BJ (cell line): Measurements from ENCODE around the gene SLC26A8. TPM values are rescaled to one million over a fixed set of nuclear protein-coding genes. Genes with fewer than 3 reads are reported as not detected.
"Not testable (repeated sequence)": the region's sequence is repeated elsewhere in the genome, so short reads cannot be mapped to it uniquely, and the experiment has no call there.

Experiments used
- CTCF ChIA-PET: fragments of 350-600 bp; formaldehyde crosslinking; extraction: SDS; loops from one replicate; lab custom pipeline; 2021; ENCODE audit warnings: antibody characterized with exemption, inconsistent platforms; lab: Yijun Ruan, JAX
- POLR2A ChIA-PET: fragments of 300-600 bp; sonication (Branson Sonifier 250); formaldehyde crosslinking; extraction: SDS; loops from one replicate; lab custom pipeline; 2021; ENCODE audit warnings: antibody characterized with exemption; lab: Charles Lee
- DNase-seq: peaks from one replicate; pipeline ENCODE4 v3.0.0-alpha.2; 2011; ENCODE audit warnings: low read depth
- H3K27me3 ChIP-seq: 2 replicates; pipeline ENCODE4 v1.6.0; 2011; ENCODE audit warnings: low read length; ENCODE audit not compliant: control insufficient read depth, insufficient read depth
- H3K36me3 ChIP-seq: 2 replicates; pipeline ENCODE4 v1.5.1; 2011; ENCODE audit warnings: low read length; ENCODE audit not compliant: control insufficient read depth, insufficient read depth
- H3K4me3 ChIP-seq: 2 replicates; pipeline ENCODE4 v1.5.1; 2011; ENCODE audit warnings: low read depth, mild to moderate bottlenecking, control low read depth, low read length
- polyA plus RNA-seq: library from polyadenylated mRNA; depleted of rRNA; stranded (reverse); fragments of >200 nt; gene quantifications from 2 replicates; pipeline ENCODE4 v1.2.3, GENCODE V29; 2011
- TF ChIP-seq, protein P1 (sequence below): IDR thresholded peaks from 2 replicates; pipeline ENCODE4 v1.5.1; 2011; ENCODE audit warnings: low read depth, mild to moderate bottlenecking, control low read depth, inconsistent platforms, low read length, moderate library complexity; ENCODE audit not compliant: insufficient read depth

The SLC26A8 gene
- polyA plus RNA-seq, 1 experiment: not detected

DNA sequence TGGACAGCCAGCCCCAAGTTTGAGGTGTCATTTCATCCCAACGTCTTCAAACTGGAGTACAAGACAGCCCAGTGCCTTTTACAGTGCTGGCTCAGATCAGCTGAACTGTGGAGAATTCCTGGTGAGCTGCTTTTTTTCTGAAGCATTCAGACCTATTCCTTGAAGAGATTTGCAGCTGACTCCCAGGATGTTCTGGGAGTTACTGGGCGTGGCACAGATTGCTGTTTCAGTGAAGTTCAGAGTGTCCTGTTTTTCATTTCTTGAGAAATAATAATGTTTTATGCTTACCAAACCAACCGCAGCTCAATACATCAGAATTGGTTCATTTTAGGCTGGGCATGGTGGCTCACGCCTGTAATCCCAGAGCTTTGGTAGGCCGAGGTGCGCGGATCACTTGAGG, 70.1 kb downstream of the SLC26A8 start:
- TF ChIP-seq, protein P1, sequence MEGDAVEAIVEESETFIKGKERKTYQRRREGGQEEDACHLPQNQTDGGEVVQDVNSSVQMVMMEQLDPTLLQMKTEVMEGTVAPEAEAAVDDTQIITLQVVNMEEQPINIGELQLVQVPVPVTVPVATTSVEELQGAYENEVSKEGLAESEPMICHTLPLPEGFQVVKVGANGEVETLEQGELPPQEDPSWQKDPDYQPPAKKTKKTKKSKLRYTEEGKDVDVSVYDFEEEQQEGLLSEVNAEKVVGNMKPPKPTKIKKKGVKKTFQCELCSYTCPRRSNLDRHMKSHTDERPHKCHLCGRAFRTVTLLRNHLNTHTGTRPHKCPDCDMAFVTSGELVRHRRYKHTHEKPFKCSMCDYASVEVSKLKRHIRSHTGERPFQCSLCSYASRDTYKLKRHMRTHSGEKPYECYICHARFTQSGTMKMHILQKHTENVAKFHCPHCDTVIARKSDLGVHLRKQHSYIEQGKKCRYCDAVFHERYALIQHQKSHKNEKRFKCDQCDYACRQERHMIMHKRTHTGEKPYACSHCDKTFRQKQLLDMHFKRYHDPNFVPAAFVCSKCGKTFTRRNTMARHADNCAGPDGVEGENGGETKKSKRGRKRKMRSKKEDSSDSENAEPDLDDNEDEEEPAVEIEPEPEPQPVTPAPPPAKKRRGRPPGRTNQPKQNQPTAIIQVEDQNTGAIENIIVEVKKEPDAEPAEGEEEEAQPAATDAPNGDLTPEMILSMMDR: no peak
- H3K4me3 ChIP-seq: no peak overlapping the region
- H3K36me3 ChIP-seq: no peaks in the 10 kb centered on the region
- DNase-seq: no peak
- H3K27me3 ChIP-seq: peaks cover 4% of the 10 kb centered on the region; the same call in 1 of the 2 replicates
- CTCF ChIA-PET: interaction anchor here (1.0 kb wide), 1 partner anchor 140 kb away, joined by 3 read pairs; no protein-coding TSS in a partner anchor
- POLR2A ChIA-PET: no interaction called here

DNA sequence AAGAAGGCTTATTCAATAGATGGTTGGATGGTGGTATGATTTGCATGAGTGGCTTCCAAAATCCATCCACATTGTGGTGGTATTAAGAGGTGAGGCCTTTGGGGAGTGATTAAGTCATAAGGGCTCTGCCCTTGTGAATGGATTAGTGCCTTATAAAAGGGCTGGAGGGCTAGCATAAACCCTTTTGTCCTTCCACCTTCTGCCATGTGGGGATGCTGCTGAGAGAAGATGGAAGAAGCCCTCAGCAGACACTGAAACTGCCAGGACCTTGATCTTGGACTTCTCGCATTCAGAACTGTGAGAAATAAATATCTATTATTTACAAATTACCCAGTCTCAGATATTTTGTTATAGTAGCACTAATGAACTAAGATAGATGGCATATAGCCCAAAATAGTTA, 75.7 kb downstream of the SLC26A8 start:
- H3K27me3 ChIP-seq: no peaks in the 10 kb centered on the region
- CTCF ChIA-PET: no interaction called here
- no peaks in the 10 kb centered on the region for H3K36me3 ChIP-seq
- TF ChIP-seq, protein P1: peak; percentile 33; the same call in 1 of the 2 replicates
- no peak for DNase-seq
- H3K4me3 ChIP-seq: no peak overlapping the region
- POLR2A ChIA-PET: no interaction called here

DNA sequence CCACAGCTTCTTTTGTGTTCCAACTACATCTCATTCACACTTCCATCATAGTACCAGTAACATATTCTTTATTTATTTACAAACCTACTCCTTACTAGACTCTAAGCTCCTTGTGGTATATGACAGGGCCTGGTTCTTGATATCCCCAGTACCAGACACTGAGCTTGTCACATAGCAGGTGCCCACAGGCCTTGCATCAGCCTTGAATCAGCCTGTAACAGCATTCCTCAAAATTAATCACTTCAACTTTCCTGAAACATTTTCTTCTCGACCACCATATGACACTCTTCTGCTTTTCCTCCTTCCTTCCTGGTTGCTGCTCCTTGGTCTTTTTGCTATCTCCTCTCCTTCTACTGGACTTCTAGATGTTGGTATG, 78.8 kb downstream of the SLC26A8 start:
- CTCF ChIA-PET: interaction anchor here (1.6 kb wide), 1 partner anchor 17 kb away, joined by 3 read pairs; no protein-coding TSS in a partner anchor
- Histone ChIP-seq H3K4me3 (no peak overlapping the region), H3K27me3 (no peaks in the 10 kb centered on the region), H3K36me3 (no peaks in the 10 kb centered on the region)
- POLR2A ChIA-PET: no interaction called here
- TF ChIP-seq, protein P1: no peak
- DNase-seq: no peak

DNA sequence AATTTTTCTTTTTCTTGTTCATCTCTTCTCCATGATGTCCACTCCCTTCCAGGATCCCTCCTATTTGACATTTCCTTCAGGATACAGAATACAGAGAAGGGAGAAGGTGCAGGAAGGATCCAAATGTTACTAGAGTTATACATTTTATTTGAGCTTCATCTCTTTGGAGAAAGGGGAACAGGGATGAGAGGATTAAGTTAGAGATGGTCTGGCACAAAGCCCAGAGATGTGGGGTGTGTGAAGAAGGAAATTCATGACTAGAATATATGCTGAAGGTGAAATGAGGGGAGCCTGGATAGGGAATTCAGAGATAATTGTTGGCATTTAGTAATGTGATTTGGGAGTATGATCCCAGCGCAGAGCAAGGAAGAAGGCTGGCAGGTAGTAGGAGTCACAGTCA, 81.1 kb downstream of the SLC26A8 start:
- Histone ChIP-seq H3K27me3 (no peaks in the 10 kb centered on the region), H3K36me3 (no peaks in the 10 kb centered on the region), H3K4me3 (no peak overlapping the region)
- TF ChIP-seq, protein P1: no peak
- ChIA-PET CTCF (interaction anchor here (0.8 kb wide), 1 partner anchor 8 kb away, joined by 3 read pairs; no protein-coding TSS in a partner anchor), POLR2A (no interaction called here)
- no peak for DNase-seq

DNA sequence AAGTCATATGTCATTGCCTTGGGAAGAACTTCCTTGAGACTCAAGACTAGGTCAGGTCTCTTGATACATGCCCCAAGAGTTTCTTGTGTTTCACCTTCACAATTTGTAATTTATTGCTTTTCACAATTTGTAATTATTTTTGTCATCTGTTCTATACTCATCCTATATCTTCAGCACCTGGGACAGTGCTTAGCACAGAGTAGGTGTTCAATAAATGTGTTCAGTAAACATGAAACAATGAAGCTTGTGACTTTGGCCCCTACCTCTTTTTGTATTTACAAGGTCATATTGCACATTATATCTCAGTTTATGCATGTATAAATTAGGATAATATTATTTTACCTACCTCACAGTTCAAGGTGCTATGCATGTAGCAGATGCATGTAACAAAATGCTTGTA, 82.1 kb downstream of the SLC26A8 start:
- TF ChIP-seq, protein P1: no peak
- DNase-seq: no peak
- no peaks in the 10 kb centered on the region for H3K27me3 ChIP-seq
- CTCF ChIA-PET: no interaction called here
- POLR2A ChIA-PET: no interaction called here
- H3K4me3 ChIP-seq: no peak overlapping the region
- H3K36me3 ChIP-seq: no peaks in the 10 kb centered on the region

DNA sequence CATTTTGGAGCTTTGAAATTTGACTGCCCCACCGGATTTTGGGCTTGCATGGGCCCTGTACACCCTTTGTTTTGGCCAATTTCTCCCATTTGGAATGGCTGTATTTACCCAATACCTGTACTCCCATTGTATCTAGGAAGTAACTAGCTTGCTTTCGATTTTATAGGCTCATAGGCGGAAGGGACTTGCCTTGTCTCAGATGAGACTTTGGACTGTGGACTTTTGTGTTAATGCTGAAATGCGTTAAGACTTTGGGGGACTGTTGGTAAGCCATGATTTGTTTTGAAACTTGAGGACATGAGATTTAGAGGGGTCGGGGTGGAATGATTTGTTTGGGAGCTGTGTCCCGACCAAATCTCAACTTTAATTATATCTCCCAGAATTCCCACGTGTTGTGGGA, 83.3 kb downstream of the SLC26A8 start:
- H3K4me3 ChIP-seq, DNase-seq, H3K36me3 ChIP-seq, H3K27me3 ChIP-seq, POLR2A ChIA-PET: not testable (repeated sequence)
- CTCF ChIA-PET: interaction anchor here (1.1 kb wide), 1 partner anchor 9 kb away, joined by 3 read pairs; no protein-coding TSS in a partner anchor

DNA sequence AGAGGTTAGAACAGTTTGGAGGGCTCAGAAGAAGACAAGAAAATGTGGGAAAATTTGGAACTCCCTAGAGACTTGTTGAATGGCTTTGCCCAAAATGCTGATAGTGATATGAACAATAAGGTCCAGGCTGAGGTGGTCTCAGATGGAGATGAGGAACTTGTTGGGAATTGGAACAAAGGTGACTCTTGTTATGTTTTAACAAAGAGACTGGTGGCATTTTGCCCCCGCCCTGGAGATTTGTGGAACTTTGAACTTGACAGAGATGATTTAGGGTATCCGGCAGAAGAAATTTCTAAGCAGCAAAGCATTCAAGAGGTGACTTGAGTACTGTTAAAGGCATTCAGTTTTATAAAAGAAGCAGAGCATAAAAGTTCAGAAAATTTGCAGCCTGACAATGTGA, 84.4 kb downstream of the SLC26A8 start:
- H3K36me3 ChIP-seq, H3K4me3 ChIP-seq, POLR2A ChIA-PET, H3K27me3 ChIP-seq, DNase-seq, CTCF ChIA-PET: not testable (repeated sequence)

DNA sequence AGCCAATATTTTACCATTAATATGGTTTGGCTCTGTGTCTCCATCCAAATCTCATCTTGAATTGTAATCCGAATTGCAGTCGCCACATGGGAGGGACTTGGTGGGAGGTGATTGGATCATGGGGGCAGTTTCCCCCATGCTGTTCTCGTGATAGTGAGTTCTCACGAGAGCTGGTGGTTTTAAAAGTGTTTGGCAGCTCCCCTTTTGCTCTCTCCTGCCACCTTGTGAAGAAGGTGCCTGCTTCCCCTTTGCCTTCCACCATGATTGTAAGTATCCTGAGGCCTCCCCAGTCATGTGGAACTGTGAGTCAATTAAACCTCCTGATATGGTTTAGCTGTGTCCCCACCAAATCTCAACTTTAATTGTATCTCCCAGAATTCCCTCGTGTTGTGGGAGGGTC, 85.2 kb downstream of the SLC26A8 start:
- CTCF ChIA-PET: interaction anchor here (0.6 kb wide), 1 partner anchor 106 kb away, joined by 3 read pairs; no protein-coding TSS in a partner anchor
- H3K36me3 ChIP-seq, H3K27me3 ChIP-seq, POLR2A ChIA-PET, H3K4me3 ChIP-seq, DNase-seq: not testable (repeated sequence)
